Middle frontal gyrus (tissue), 1 donor: ENCODE measurements around the gene GLI2.

Experiments used
- DNase-seq: peaks from one replicate; pipeline ENCODE4 v3.0.0-alpha.2; 2015; ENCODE audit warnings: low spot score; ENCODE audit errors: extremely low spot score

The GLI2 gene

GRCh38 chr2:120737340-120738101, 1.9 kb downstream of the GLI2 start:
- DNase-seq = no peak

- DNase-seq = no peak
Observed at GRCh38 chr2:120738117-120738516, 2.4 kb downstream of the GLI2 start.

- no peak for DNase-seq
Observed at GRCh38 chr2:120738786-120739437, 3.2 kb downstream of the GLI2 start.

GRCh38 chr2:120739438-120740090, 3.9 kb downstream of the GLI2 start:
- DNase-seq = no peak

- no peak for DNase-seq
Observed at GRCh38 chr2:120740375-120740764, 4.7 kb downstream of the GLI2 start.

GRCh38 chr2:120740765-120741524, 5.3 kb downstream of the GLI2 start:
- no peak for DNase-seq

- no peak for DNase-seq
Observed at GRCh38 chr2:120741571-120742561, 6.2 kb downstream of the GLI2 start.

GRCh38 chr2:120743657-120744056, 8.0 kb downstream of the GLI2 start:
- DNase-seq = no peak

- no peak for DNase-seq
Observed at GRCh38 chr2:120744817-120745216, 9.1 kb downstream of the GLI2 start.

- no peak for DNase-seq
Observed at GRCh38 chr2:120745420-120746111, 9.9 kb downstream of the GLI2 start.

GRCh38 chr2:120746144-120746543, 10.5 kb downstream of the GLI2 start:
- no peak for DNase-seq

GRCh38 chr2:120747281-120747680, 11.6 kb downstream of the GLI2 start:
- no peak for DNase-seq

- no peak for DNase-seq
Observed at GRCh38 chr2:120747706-120748105, 12.0 kb downstream of the GLI2 start.

- no peak for DNase-seq
Observed at GRCh38 chr2:120748310-120748709, 12.6 kb downstream of the GLI2 start.

- DNase-seq = no peak
Observed at GRCh38 chr2:120748741-120749140, 13.1 kb downstream of the GLI2 start.

GRCh38 chr2:120749506-120750431, 14.1 kb downstream of the GLI2 start:
- no peak for DNase-seq

- no peak for DNase-seq
Observed at GRCh38 chr2:120750488-120751210, 15.0 kb downstream of the GLI2 start.

GRCh38 chr2:120751553-120751952, 15.9 kb downstream of the GLI2 start:
- no peak for DNase-seq
